Muscle layer of colon (tissue), 2 donors: ENCODE data around the gene ARID4A.
"Not testable (repeated sequence)": the region's sequence is repeated elsewhere in the genome, so short reads cannot be mapped to it uniquely, and the experiment has no call there.

Experiments used
- H3K27ac ChIP-seq: one replicate; pipeline ENCODE4 v1.7.0; 2013; ENCODE audit warnings: low read depth, mild to moderate bottlenecking, low read length, moderate library complexity
- H3K27me3 ChIP-seq, 2 donors: one replicate each; pipeline ENCODE4 v1.7.0; 2013; ENCODE audit warnings: low read length in 2 of 2, mild to moderate bottlenecking in 2 of 2; ENCODE audit not compliant: insufficient read depth in 2 of 2, control insufficient read depth in 1 of 2
- H3K36me3 ChIP-seq: one replicate; pipeline ENCODE4 v1.7.0; 2013; ENCODE audit warnings: mild to moderate bottlenecking, low read length; ENCODE audit not compliant: insufficient read depth
- H3K4me1 ChIP-seq: one replicate; pipeline ENCODE4 v1.7.0; 2013; ENCODE audit warnings: mild to moderate bottlenecking, low read length; ENCODE audit not compliant: insufficient read depth
- H3K4me3 ChIP-seq, 2 donors: one replicate each; pipeline ENCODE4 v1.7.0; 2013; ENCODE audit warnings: low read length in 2 of 2, low read depth in 1 of 2, mild to moderate bottlenecking in 1 of 2, moderate library complexity in 1 of 2
- H3K9ac ChIP-seq: one replicate; pipeline ENCODE4 v1.7.0; 2013; ENCODE audit warnings: low read length
- H3K9me3 ChIP-seq: one replicate; pipeline ENCODE4 v1.7.0; 2013; ENCODE audit warnings: mild to moderate bottlenecking, low read length
- donor health status: abdominal sarcoma.
- donor health status: Adenocarcinoma of cecum.

ARID4A gene, protein sequence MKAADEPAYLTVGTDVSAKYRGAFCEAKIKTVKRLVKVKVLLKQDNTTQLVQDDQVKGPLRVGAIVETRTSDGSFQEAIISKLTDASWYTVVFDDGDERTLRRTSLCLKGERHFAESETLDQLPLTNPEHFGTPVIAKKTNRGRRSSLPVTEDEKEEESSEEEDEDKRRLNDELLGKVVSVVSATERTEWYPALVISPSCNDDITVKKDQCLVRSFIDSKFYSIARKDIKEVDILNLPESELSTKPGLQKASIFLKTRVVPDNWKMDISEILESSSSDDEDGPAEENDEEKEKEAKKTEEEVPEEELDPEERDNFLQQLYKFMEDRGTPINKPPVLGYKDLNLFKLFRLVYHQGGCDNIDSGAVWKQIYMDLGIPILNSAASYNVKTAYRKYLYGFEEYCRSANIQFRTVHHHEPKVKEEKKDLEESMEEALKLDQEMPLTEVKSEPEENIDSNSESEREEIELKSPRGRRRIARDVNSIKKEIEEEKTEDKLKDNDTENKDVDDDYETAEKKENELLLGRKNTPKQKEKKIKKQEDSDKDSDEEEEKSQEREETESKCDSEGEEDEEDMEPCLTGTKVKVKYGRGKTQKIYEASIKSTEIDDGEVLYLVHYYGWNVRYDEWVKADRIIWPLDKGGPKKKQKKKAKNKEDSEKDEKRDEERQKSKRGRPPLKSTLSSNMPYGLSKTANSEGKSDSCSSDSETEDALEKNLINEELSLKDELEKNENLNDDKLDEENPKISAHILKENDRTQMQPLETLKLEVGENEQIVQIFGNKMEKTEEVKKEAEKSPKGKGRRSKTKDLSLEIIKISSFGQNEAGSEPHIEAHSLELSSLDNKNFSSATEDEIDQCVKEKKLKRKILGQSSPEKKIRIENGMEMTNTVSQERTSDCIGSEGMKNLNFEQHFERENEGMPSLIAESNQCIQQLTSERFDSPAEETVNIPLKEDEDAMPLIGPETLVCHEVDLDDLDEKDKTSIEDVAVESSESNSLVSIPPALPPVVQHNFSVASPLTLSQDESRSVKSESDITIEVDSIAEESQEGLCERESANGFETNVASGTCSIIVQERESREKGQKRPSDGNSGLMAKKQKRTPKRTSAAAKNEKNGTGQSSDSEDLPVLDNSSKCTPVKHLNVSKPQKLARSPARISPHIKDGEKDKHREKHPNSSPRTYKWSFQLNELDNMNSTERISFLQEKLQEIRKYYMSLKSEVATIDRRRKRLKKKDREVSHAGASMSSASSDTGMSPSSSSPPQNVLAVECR

DNA sequence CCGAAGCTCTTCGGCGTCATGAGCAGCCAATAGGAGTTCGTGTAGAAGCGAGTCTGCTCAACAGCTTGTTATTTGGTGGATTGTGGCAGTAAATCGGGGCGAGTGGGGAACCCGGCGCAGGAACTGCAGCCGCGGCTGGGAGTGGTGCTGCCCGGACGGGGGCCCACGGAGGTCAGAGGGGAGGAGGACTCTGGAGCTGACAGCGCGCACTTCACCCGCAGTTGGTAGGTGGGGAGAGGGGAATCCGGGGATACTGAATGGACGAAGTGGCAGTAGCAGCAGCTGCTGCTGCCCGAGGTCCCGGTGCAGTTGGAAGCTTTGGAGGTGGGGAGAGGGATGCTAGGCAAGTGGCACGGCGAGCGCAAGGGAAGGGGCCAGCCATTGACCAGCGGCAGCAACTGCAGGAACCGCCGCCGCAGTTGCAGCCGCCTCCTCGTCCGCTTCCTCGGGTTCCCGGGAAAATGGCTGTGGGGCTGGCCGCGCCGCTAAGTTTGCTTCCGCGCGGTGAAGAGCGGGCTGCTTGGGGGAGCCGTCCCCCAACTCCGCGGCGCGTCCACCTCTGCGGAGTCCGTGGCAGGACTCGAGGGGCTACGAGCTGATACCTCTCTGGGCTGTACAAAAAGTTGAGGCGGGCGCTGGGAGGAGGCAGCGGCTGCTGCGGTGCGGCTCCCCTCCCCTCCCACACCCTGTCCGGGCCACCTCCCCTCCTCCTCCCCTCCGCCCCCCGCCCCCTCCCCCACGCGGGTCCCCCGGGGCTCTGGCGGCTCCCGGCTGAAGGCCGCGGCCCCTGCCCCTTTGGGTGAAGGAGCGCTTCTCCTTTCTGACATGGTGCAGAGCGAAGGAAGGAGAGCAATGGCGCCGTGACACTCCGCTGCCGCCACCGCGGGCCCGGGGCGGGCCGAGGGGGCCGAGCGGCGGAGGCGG lies at the start of gene ARID4A:
Gene ARID4A, plus strand, starts transcription at position 79 of the 924 bp plus-strand sequence. CDS start 1,300 bp downstream, outside the sequence.
- H3K36me3 ChIP-seq: peaks cover 30% of the 10 kb centered on the region
- H3K27me3 ChIP-seq: no peaks in the 10 kb centered on the region
- peaks cover 34% of the 10 kb centered on the region for H3K4me1 ChIP-seq
- H3K27ac ChIP-seq: peak within 1 kb of the TSS; percentile 88
- H3K9me3 ChIP-seq: no peaks in the 10 kb centered on the region
- peak within 1 kb of the TSS; percentile 90 to 93 for H3K4me3 ChIP-seq
- peak within 1 kb of the TSS; percentile 79 for H3K9ac ChIP-seq

DNA sequence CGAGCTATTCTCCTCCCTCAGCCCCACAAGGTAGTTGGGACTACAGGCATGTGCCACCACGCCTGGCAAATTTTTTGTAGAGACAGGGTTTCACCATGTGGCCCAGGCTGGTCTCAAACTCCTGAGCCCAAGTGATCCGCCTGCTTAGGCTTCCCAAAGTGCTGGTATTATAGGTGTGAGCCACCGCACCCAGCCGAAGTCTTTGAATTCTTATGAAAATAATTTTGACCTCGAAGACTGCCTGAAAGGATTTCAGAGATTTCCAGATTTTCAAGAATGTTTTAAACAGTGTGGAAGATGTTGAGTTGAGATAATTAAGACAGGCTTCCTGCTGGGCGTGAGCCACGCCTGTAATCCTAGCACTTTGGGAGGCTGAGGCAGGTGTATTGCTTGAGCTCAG lies 48.7 kb upstream of the ARID4A start:
- Histone ChIP-seq H3K4me3 (no peak overlapping the region), H3K27me3 (no peaks in the 10 kb centered on the region), H3K9me3 (no peaks in the 10 kb centered on the region), H3K27ac (no peak overlapping the region), H3K9ac (no peak overlapping the region), H3K4me1 (peaks cover 23% of the 10 kb centered on the region), H3K36me3 (peaks cover 3% of the 10 kb centered on the region)

GRCh38 chr14:58258156-58258555 lies 40.2 kb upstream of the ARID4A start:
- Histone ChIP-seq H3K9ac (no peak overlapping the region), H3K36me3 (peaks cover 35% of the 10 kb centered on the region), H3K27ac (no peak overlapping the region), H3K4me1 (no peaks in the 10 kb centered on the region), H3K27me3 (no peaks in the 10 kb centered on the region), H3K4me3 (no peak overlapping the region), H3K9me3 (no peaks in the 10 kb centered on the region)

DNA sequence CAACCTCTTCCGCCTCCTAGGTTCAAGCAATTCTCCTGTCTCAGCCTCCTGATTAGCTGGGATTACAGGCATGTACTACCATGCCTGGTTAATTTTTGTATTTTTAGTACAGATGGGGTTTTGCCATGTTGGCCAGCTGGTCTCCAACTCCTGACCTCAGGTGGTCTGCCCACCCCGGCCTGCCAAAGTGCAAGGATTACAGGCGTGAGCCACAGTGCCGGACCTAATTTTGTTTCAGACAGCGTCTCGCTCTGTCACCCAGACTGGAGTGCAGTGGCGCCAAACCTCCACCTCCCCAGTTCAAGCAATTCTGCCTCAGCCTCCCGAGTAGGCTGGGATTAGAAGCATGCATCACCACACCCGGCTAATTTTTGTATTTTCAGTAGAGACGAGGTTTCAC lies 36.4 kb upstream of the ARID4A start:
- H3K36me3 ChIP-seq: peaks cover 51% of the 10 kb centered on the region

DNA sequence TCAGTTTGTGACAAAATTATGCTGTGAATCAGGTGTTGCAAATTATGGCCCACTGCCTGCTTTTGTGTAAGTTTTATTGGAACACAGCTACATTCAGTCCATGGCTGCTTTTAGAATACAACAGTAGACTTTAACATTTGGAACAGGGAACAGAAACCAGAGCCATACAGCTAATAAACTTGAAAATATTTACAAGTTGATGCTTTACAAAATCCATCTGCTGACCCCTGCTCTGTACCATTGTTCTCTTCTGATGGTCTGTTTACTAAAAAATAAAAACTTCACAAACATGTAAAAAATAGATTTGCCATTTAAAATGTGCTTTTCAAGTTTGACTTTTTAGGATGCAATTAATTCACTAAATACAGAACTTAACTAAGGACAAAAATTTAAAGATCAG lies 33.0 kb upstream of the ARID4A start:
- Histone ChIP-seq H3K36me3 (peaks cover 42% of the 10 kb centered on the region), H3K9me3 (no peaks in the 10 kb centered on the region), H3K4me3 (no peak overlapping the region), H3K27ac (no peak overlapping the region), H3K4me1 (peaks cover 5% of the 10 kb centered on the region), H3K9ac (no peak overlapping the region), H3K27me3 (no peaks in the 10 kb centered on the region)

More for the DNA sequence above, 36.4 kb upstream of the ARID4A start:
- H3K27ac ChIP-seq, H3K27me3 ChIP-seq, H3K9ac ChIP-seq, H3K9me3 ChIP-seq, H3K4me1 ChIP-seq, H3K4me3 ChIP-seq: not testable (repeated sequence)

DNA sequence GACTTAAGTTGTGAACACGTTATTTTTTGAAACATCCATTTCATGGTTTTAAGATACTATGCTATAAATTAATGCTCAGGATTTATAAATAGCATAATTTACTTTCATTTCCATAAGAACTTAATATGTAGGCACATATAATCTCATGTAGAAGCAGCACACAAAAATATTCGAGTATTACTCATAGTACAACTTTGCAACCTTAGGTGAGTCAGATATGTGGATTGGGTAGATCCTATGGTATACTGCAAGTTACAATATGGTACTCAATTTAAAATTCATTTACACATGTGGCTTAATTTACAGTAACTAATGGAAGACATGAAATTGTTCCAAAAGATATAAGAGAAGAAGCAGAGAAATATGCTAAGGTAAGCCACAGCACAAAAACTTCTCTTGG lies 27.7 kb upstream of the ARID4A start:
- Histone ChIP-seq H3K9ac (no peak overlapping the region), H3K4me3 (no peak overlapping the region), H3K27ac (no peak overlapping the region), H3K27me3 (no peaks in the 10 kb centered on the region), H3K36me3 (peaks cover 58% of the 10 kb centered on the region), H3K4me1 (peaks cover 22% of the 10 kb centered on the region), H3K9me3 (no peaks in the 10 kb centered on the region)

DNA sequence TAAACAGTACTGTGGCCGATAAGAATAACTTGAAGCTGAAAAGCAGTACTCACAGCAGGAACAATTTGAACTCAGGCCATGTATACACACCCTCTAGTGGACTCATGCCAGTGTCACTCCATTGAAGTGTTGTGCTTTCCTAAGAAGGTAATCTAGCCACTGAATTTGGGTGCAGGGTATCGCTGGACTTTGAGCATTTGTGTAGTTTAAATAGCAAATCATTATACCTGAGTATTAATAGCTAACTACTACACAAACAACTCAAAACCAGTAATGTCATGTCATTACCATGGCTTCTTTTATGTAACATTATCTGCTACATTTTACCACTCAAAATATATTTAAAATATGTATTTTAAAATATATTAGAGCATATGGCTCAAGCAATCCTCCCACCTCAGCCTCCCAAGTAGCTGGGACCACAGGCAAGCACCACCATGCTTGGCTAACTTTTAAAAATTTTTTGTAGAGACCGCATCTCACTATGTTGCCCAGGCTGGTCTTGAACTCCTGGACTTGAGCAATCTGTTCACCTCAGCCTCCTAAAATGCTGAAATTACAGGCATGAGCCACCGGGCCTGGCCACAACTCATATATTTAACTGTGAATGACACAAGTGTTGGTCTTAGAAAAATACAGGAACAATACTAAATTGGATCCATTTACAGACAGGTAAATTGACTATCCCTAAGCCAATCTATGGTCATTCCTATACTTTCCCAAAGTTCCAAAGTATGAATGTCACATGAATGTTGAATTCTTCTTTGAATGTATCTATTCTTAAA lies 25.6 kb upstream of the ARID4A start:
- no peaks in the 10 kb centered on the region for H3K27me3 ChIP-seq
- H3K9me3 ChIP-seq: no peaks in the 10 kb centered on the region
- H3K9ac ChIP-seq: no peak overlapping the region
- peaks cover 51% of the 10 kb centered on the region for H3K36me3 ChIP-seq
- H3K4me1 ChIP-seq: peaks cover 27% of the 10 kb centered on the region
- no peak overlapping the region for H3K4me3 ChIP-seq
- H3K27ac ChIP-seq: no peak overlapping the region

DNA sequence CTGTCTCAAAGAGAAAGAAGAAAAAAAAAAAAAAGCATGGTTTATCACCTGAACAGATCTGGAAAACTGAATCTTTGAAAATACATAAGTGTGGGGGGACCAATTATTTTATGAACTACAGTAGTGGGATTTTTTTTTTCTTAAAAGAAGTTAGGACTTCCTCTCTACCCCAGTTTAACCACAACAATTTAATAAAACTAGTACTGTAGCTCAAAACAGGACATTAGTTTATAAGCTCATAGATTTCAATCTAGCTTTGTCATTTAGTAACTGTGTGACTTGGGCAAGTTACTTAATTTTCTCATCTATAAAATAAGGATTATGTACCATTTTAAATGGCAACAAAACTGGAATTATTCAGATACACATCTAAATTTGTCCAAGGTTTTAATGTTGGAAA lies 23.5 kb upstream of the ARID4A start:
- peaks cover 46% of the 10 kb centered on the region for H3K36me3 ChIP-seq

GRCh38 chr14:58275527-58276190 lies 22.7 kb upstream of the ARID4A start:
- Histone ChIP-seq H3K9ac (no peak overlapping the region), H3K9me3 (no peaks in the 10 kb centered on the region), H3K27me3 (no peaks in the 10 kb centered on the region), H3K4me1 (peaks cover 34% of the 10 kb centered on the region), H3K36me3 (peaks cover 45% of the 10 kb centered on the region), H3K4me3 (no peak overlapping the region), H3K27ac (no peak overlapping the region)

More for the DNA sequence above, 23.5 kb upstream of the ARID4A start:
- Histone ChIP-seq H3K9me3 (no peaks in the 10 kb centered on the region), H3K9ac (no peak overlapping the region), H3K27ac (no peak overlapping the region), H3K4me3 (no peak overlapping the region), H3K4me1 (peaks cover 27% of the 10 kb centered on the region), H3K27me3 (no peaks in the 10 kb centered on the region)
